Renal cortex interstitium (tissue), 11 donors: ENCODE measurements around the gene ISM1. TPM values are rescaled to one million over a fixed set of nuclear protein-coding genes. Genes with fewer than 3 reads are reported as not detected.

ENCODE experiments used
- DNase-seq, 11 donors: peaks; one replicate each; pipeline ENCODE4 v3.0.0-alpha.2; 2013; ENCODE audit warnings: low read depth in 9 of 11, low spot score in 4 of 11; ENCODE audit errors: extremely low read depth in 1 of 11
- polyA plus RNA-seq, 3 donors: library from polyadenylated mRNA; unstranded; fragments of 120-200 nt; gene quantifications; one replicate each; pipeline ENCODE4 v1.2.1, GENCODE V29; 2013; ENCODE audit not compliant: insufficient read length in 3 of 3

Gene ISM1
- polyA plus RNA-seq, 3 donors: 3.9 to 5.3 (median 4.5) TPM

GRCh38 chr20:13331536-13331935 lies 110.5 kb downstream of the ISM1 start:
- no peak for DNase-seq

- peak in 1 of 11 donors; percentile 17 for DNase-seq
Observed at GRCh38 chr20:13333036-13333435, 112.0 kb downstream of the ISM1 start.

- DNase-seq: no peak
Observed at GRCh38 chr20:13333793-13334192, 112.7 kb downstream of the ISM1 start.

DNA sequence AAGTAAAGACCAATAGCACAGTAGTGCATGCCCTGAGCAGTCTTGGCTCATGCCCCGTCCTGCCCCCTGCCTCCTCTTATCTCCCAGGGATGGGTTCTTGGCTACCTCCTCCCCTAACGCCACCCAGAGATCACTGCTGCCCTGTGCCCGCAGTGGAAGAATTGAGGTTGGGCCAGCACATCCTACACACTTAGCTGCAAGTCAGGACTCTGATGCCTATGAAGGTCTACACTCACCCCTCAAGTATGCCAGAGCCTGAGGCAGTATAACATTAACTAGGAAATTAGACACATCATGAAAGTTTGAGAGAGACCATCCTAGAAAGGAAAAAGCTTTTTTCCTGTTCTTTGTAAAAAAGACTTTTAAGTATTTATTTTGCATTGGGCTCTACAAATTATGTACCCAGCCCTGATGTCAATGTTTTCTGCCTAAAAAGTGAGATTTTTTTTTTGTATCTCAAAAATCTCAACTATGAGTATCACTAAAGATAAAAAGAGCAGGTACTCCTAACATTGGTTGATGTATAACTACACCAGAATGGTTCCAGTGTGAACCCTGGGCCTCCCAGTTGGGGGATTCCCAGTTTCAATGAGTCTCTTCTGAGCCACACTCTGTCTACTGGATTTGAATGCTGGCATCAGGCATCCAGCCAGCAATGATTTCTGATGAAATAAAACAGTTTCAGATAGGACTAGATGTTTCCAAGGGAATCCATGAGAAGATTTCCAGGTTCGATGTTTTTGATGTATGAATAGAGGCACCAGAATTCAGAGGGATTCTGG lies 115.4 kb downstream of the ISM1 start:
- no peak for DNase-seq

- no peak for DNase-seq
Observed at GRCh38 chr20:13337090-13337784, 116.2 kb downstream of the ISM1 start.

- DNase-seq: no peak
Observed at GRCh38 chr20:13338097-13338661, 117.1 kb downstream of the ISM1 start.

DNA sequence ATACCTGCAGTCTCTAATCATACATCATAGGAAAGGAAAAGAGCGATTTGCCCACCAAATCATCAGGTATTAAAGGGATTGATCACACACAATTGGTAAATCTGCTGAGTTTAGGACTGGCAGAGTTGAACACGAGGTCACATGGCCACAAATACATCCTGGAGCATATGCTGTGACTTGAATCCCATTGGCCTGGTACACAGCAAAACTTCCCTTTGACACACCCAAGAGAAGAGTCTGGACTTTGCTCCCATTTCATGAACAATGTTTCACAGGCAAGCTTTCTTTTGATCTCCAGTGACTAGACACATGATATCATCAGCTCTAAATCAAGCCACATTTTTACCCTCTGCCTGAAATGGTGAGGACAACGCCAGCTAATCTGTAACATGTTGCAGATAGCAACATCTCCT lies 117.9 kb downstream of the ISM1 start:
- DNase-seq: no peak

DNA sequence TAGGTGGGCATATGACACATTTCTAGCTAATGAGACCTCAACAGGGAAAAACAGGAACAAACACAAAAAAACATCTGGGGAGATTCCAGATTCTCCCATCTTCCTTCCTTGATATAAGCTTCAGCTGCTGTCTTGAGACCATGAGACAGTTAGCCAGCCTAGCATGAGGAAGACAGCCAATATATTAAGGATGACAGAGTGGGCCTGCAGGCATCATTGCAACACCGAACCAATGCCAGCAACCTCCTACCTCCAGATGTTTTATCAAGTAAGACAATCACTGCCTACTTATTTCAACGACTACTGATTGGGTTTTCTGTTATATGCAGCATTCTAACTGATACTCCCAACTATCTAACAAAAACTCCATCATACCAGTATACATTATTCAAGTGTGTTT lies 119.0 kb downstream of the ISM1 start:
- DNase-seq: no peak

GRCh38 chr20:13341737-13342393 lies 120.8 kb downstream of the ISM1 start:
- no peak for DNase-seq

- DNase-seq: no peak
Observed at GRCh38 chr20:13342469-13343242, 121.6 kb downstream of the ISM1 start.

DNA sequence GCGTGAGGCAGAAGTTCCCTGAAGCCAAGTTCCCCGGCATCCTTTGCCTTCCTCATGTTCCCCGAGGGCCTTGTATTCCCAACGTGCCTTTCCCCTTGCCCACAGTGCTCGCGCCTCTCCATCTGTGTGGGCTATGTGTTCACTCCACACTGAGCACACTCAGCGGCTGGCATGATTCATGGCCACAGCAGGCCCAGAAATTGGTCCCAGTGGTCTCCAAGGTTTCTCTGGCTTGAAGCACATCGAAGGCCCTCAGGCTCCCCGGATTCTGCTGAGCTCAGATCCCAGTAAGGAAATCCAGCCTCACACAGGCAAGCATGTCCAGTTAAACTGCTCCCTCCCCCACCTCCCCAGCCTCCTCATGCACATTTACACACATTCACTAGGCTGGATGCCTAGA lies 123.6 kb downstream of the ISM1 start:
- DNase-seq: no peak

- DNase-seq: no peak
Observed at GRCh38 chr20:13348311-13349234, 127.5 kb downstream of the ISM1 start.

DNA sequence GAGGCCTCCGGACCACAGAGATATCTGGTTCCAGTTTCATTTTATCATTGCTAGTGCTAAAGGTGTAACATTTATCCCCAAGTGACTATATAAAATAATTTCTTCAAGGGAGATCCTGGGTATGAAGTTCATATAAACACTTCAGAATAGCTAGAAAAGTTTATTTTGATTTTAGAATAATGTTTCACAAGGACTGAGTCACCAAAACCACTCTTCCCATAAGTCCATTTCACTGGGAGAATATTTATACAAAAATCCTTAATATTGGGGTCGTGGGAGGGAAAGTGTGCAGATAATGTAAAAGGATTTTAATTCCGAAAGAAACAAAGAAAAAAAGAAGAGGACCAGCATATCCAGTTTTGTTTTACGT lies 128.1 kb downstream of the ISM1 start:
- no peak for DNase-seq

Other genes starting within 250 kb of the ISM1 start
- 10 to 100 TPM; 16.5 to 22.2 (median 18.5) TPM for gene SPTLC3, start 212.3 kb upstream of the ISM1 start, polyA plus RNA-seq